Stimulated activated CD4-positive, alpha-beta T cell treated with anti-CD3 and anti-CD28 coated beads, Interleukin-12 subunit alpha, Interleukin-12 subunit beta, amount 100 ng/mL, for 24 hours (primary cell): Measurements from ENCODE around the gene ACSF3.
A peak's percentile ranks its signal among the peaks of the same experiment; 100 is the strongest.

Source experiments
- DNase-seq, 2 experiments: peaks; one replicate each; pipeline ENCODE4 v3.0.0-alpha.2; 2020; ENCODE audit warnings: low read depth in 2 of 2

The ACSF3 gene

GRCh38 chr16:89112377-89113151 is 18.9 kb downstream of the ACSF3 start:
- no peak for DNase-seq

- DNase-seq = no peak
These were observed 19.5 kb downstream of the ACSF3 start for GRCh38 chr16:89113152-89113547.

GRCh38 chr16:89113661-89114060 is 20.0 kb downstream of the ACSF3 start:
- DNase-seq = no peak

- DNase-seq = no peak
These were observed 20.7 kb downstream of the ACSF3 start for GRCh38 chr16:89114159-89114981.

DNA sequence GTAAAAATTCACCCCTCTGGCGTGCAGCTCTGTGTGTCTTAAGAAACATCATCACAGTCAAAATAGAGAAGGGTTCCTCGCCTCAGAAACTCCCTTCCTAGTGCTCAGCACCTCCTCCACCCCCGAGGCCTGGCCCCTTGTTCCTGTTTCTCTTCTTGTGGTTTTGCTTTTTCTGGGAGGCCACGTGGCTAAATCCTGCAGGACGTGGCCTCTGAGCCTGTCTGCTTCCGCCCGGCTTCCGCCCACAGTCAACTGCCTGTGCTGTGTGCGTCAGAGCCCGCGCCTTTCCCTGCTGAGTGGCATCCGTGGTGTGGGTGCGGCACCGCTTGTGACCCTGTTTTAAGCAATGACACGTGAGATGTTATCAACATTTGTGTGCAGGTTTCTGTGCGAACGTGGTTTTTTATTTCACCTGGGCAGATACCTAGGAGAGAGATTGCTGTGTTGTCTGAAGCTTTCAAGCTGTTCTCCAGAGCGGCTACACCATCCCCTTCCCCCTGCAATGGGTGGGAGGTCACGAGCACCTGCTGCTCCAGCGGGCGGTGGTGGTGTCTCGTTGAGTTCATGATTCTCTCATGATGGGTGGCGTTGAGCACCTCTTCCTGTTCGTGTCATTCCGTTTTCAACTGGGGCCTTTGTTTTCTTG is 21.7 kb downstream of the ACSF3 start:
- DNase-seq = peak; percentile 65 to 75

GRCh38 chr16:89116341-89117226 is 22.9 kb downstream of the ACSF3 start:
- DNase-seq = no peak

GRCh38 chr16:89117227-89117974 is 23.7 kb downstream of the ACSF3 start:
- DNase-seq = no peak

- no peak for DNase-seq
These were observed 24.3 kb downstream of the ACSF3 start for GRCh38 chr16:89117975-89118289.

DNA sequence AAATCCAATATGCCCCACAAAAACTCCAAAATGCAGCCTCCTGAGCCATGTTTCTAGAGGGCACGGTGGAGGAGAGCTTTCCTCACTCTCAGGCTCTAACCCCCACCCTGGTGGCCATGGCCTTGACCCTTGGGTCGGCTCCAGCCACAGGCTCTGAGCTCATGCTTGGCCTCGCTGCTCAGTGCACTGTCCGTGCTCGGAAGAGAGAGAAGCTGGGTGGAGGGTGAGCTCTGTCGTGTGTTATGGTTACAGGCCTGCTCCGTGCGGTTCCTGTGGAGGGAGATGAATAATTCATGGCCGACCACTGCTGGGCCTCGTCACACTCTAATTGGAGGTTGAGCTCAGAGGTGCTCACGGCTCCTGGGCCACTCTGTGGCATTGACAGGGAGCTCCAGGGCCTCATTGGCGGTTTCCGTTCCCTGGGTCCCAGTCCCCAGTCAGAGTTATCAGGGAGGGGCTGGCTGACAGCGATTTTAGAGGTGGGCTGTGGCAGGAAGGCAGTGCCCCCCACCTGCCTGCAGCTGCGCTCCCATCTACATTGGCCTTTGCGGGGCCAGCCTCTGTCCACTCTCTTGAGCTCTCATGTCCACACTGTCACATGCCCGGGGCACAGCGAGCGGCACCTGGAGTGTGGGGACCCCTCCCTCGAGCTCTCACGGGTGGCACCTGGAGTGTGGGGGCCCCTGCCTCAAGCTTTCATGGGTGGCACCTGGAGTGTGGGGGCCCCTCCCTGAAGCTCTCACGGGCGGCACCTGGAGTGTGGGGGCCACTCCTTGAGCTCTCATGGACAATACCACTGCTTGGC is 24.9 kb downstream of the ACSF3 start:
- DNase-seq = no peak

- DNase-seq = no peak
These were observed 25.5 kb downstream of the ACSF3 start for GRCh38 chr16:89119166-89119621.

DNA sequence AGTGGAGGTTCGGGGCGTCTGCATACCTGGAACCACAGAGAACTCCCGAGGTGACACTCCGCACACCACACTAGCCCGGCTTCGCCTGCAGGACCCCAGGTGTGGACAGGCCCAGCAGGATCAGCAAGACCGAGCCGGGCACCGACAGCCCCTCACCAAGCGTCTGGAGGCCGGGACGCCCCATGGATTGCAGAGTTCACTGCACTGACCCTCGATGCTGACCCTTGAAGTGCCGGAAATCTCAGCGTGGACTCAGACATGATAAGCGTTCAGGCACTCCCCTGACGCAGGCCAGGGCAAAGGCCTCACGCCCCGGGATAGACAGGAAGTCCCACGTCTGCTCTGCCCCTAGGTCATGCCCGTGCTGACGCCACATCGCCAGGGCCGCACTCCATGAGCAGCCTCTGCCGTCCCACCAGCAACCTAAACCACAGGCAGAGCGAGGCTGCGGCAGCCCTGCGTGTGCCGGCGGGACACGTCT is 26.0 kb downstream of the ACSF3 start:
- no peak for DNase-seq

- no peak for DNase-seq
These were observed 26.6 kb downstream of the ACSF3 start for GRCh38 chr16:89120281-89120680.

- no peak for DNase-seq
These were observed 27.3 kb downstream of the ACSF3 start for GRCh38 chr16:89120921-89121351.

DNA sequence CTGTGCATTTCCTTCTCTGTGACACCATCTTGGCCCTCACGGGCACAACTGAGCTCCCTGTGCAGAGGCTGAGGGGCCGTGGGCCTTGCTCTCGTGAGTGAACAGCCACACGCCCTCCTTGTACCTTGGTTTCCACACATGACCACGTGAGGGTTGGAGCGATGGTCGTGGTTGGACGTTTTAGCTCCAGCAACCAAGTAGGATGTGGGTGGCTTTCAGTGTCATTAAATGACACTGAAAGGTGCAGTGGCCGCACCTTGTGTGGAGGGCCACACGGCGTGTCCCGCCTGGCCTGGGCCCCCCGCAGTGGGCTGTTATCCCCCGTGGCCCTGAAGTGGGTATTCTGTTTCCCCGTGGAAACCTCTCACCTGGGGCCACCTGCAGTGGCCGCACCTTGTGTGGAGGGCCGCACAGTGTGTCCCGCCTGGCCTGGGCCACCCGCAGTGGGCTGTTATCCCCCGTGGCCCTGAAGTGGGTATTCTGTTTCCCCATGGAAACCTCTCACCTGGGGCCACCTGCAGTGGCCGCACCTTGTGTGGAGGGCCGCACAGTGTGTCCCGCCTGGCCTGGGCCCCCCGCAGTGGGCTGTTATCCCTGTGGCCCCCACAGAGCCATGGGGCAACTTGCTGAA is 28.2 kb downstream of the ACSF3 start:
- no peak for DNase-seq

DNA sequence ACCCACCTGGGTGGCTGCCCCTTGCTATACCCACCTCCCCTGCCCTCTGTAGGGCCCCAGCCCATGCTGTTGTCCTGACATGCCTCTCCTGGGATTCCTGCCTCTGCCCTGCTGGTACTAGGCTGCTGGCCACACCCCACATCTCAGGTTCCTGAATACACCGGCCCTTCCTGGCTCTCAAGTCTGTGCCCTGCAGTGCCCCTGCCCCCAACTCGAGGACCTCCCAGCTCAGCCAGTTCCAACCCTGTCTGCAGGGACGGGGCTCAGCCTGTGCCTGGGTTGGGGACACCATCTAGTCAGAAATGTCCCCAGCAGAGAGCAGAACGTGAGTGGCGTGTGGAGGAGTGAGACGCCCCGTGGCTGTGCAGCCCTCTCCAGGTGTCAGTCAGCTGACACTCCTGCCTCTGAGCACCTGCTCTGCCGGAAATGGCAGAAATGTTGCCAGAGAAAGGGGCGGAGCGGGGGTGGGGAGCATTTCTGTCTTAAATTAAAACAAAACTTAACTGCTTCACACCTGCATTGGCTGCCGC is 28.7 kb downstream of the ACSF3 start:
- no peak for DNase-seq

DNA sequence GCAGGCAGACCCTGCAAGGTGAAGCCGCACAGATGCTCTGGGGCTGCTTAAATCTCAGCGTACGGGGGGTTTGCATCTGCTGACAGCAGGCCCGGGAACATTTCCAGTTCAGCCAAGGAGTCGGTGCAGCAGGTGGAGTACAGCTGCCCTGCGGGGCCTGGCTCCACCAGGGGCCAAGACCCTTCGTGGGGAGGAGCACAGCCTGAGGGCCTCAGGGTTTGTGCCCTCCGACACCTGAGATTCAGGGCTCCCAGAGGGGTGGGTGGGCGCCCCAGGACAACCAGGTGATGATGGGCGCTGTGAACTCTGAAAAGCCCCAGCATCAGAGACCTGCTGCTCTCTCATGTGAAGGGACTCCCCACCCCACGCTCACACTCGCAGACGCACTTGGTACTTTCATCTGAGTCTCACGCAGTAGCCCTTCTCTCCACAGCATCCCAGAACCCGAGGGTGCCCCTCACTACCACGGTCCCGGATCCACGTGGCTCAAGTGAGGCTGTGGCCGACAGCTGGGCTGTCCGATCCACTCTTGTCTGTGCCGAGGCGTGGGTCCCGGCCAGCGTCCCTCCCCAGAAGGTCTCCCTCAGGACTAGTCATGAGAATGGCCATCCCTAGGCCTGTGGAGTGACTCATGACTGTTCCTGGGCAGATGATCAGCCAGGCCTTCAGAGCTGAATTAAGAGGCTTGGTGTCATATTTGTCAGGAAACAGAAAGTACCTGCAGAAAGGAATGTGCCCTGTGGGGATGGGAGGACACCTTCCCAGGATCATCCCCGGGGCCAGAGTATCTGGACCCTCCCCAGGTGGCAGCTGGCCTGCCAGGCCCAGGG is 29.6 kb downstream of the ACSF3 start:
- DNase-seq = no peak

GRCh38 chr16:89123831-89124100 is 30.1 kb downstream of the ACSF3 start:
- DNase-seq = no peak

DNA sequence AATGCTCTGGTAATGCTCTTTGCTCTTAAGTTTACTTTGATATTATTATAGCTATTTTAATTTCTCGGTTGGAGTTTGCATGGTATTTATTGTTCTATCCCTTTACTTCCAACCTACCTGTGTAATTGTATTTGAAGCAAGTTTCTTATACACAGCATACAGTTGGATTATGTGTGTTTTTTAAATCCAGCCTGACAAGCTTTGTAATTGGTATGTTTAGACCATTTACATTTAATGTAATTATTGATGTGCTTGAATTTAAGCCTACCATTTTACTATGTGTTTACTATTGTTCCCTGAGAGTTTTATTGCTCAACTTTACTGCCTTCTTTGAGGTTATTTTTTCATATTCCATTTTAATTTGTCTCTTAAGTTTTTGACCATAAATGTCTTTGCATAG is 35.7 kb downstream of the ACSF3 start:
- no peak for DNase-seq

GRCh38 chr16:89130448-89130847 is 36.8 kb downstream of the ACSF3 start:
- DNase-seq = no peak
